ENCODE measurements around the gene BTD.

BTD gene, protein sequence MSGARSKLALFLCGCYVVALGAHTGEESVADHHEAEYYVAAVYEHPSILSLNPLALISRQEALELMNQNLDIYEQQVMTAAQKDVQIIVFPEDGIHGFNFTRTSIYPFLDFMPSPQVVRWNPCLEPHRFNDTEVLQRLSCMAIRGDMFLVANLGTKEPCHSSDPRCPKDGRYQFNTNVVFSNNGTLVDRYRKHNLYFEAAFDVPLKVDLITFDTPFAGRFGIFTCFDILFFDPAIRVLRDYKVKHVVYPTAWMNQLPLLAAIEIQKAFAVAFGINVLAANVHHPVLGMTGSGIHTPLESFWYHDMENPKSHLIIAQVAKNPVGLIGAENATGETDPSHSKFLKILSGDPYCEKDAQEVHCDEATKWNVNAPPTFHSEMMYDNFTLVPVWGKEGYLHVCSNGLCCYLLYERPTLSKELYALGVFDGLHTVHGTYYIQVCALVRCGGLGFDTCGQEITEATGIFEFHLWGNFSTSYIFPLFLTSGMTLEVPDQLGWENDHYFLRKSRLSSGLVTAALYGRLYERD

DNA sequence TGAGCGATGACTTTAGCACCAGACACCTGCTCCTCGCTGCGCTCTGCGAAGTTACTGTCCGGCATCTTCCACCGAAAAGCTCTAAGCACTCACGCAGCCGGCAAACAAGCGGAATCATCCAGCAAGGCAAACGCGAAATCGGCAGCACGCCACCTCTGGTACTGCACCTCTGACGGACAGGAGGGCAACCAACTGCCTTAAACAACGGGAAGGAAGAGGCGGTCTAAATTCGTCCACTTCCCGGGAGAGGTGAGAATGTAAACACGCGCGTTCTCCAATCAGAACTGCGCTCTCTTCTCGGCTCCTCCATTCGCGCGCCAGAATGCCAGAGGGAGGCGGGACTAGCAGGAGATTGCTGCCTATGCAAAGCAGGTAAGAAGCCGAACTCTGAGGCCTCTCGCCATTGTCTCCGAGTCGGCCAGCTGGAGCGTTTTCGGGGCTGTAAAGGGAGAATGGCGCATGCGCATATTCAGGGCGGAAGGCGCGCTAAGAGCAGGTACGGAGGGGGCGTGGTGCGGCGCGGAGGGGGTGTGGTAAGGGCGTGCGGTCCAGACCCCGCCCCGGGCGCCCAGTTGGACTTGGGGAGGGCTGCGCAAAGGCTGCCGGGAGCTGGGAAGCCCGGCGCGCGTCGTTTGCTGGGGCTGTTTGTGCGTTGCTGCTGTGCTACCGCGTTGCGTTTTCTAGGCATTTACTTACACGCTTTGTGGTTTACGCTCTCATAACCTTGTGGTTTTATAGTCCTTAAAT is at the start of gene BTD, which contains the start of gene HACL1:
Gene BTD (plus strand): TSS at position 347 of the 747 bp plus-strand sequence. CDS start 33,695 bp downstream, outside the sequence.
Gene HACL1 (minus strand): TSS at position 171 of the 747 bp plus-strand sequence. CDS start 106 bp downstream, at position 65.
- DNase-seq (ENCODE audit: extremely low spot score): peak; percentile 92
- ChIA-PET POLR2A (interaction anchor here (0.5 to 1.9 kb wide), 9 partner anchors 8 to 257 kb away, joined by 3 to 7 read pairs (median 3); no protein-coding TSS in a partner anchor), CTCF (no interaction called here)
- TF ChIP-seq, protein P1, sequence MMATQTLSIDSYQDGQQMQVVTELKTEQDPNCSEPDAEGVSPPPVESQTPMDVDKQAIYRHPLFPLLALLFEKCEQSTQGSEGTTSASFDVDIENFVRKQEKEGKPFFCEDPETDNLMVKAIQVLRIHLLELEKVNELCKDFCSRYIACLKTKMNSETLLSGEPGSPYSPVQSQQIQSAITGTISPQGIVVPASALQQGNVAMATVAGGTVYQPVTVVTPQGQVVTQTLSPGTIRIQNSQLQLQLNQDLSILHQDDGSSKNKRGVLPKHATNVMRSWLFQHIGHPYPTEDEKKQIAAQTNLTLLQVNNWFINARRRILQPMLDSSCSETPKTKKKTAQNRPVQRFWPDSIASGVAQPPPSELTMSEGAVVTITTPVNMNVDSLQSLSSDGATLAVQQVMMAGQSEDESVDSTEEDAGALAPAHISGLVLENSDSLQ (IDR thresholded peaks at IDR 0.05): peak; percentile 99
- TF ChIP-seq ELF4 (IDR thresholded peaks at IDR 0.05) (peak; percentile 54; the same call in 1 of the 2 replicates), LEF1 (IDR thresholded peaks at IDR 0.05; ENCODE audit: borderline replicate concordance) (no peak), BHLHE40 (IDR thresholded peaks at IDR 0.05; ENCODE audit: borderline replicate concordance) (no peak), CTBP1 (IDR thresholded peaks at IDR 0.05; ENCODE audit: borderline replicate concordance) (no peak), TARDBP (IDR thresholded peaks at IDR 0.05) (no peak), SUZ12 (IDR thresholded peaks at IDR 0.05) (no peak), L3MBTL2 (conservative IDR thresholded peaks at IDR 0.05) (peak; percentile 76), ZNF384 (IDR thresholded peaks at IDR 0.05) (no peak), NFRKB (IDR thresholded peaks at IDR 0.05) (no peak), FOXM1 (IDR thresholded peaks at IDR 0.05; ENCODE audit: borderline replicate concordance) (no peak), FOXK2 (IDR thresholded peaks at IDR 0.05) (peak; percentile 99), SP1 (IDR thresholded peaks at IDR 0.05) (no peak), HDGF (IDR thresholded peaks at IDR 0.05; ENCODE audit: borderline replicate concordance) (no peak), FOXA1 (IDR thresholded peaks at IDR 0.05) (no peak; the same call in 1 of the 2 replicates), ARNT (IDR thresholded peaks at IDR 0.05) (no peak)

DNA sequence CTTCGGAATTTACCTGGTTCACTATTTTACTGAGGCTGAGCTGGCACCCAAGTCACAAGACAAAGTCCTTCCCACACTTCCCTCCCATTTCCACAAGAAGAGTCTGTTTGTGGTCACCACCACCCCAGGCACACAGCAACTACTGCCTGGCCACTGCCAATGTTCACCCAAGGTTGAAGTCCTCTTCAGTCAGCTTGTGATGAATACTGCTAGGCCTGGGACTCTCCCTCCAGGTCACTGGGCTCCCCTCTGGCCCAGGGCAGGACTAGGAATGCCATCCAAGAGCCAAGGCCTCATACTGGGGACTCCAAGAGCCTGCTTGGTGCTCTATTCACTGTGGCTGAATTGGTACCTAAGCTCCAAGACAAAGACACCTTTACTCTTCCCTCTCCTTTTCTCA is 49.6 kb upstream of the BTD start:
- ChIA-PET CTCF (no interaction called here), POLR2A (no interaction called here)
- TF ChIP-seq ARNT (IDR thresholded peaks at IDR 0.05) (no peak), BHLHE40 (IDR thresholded peaks at IDR 0.05; ENCODE audit: borderline replicate concordance) (no peak), FOXK2 (IDR thresholded peaks at IDR 0.05) (no peak), CTBP1 (IDR thresholded peaks at IDR 0.05; ENCODE audit: borderline replicate concordance) (no peak), ELF4 (IDR thresholded peaks at IDR 0.05) (no peak), ZNF384 (IDR thresholded peaks at IDR 0.05) (no peak), NFRKB (IDR thresholded peaks at IDR 0.05) (no peak)
- TF ChIP-seq, protein P1 (IDR thresholded peaks at IDR 0.05): no peak
- no peak for DNase-seq (ENCODE audit: extremely low spot score)

DNA sequence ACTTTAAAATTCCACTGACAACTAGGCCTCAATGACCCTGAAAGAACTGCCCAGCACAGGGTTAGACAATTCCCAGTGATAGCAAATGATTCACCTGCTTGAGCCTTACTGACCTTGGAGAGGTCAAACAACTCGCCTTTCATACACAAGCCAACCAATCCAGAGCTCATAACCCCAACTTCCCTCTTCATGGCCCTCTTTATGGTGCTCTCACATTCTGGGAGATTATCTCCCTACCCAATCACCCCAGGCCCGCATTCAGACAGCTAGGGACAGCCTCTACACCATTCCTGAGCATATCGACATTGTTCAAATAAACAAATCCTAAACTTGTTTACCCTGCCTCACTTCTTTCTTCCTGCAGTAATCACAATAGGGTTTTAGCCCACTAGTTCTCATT is 47.8 kb upstream of the BTD start:
- ChIA-PET POLR2A (no interaction called here), CTCF (no interaction called here)
- TF ChIP-seq TARDBP (IDR thresholded peaks at IDR 0.05) (no peak), ZNF384 (IDR thresholded peaks at IDR 0.05) (no peak), ELF4 (IDR thresholded peaks at IDR 0.05) (no peak), SP1 (IDR thresholded peaks at IDR 0.05) (no peak), CTBP1 (IDR thresholded peaks at IDR 0.05; ENCODE audit: borderline replicate concordance) (no peak), FOXK2 (IDR thresholded peaks at IDR 0.05) (no peak), LEF1 (IDR thresholded peaks at IDR 0.05; ENCODE audit: borderline replicate concordance) (no peak), SUZ12 (IDR thresholded peaks at IDR 0.05) (no peak)
- TF ChIP-seq, protein P1 (IDR thresholded peaks at IDR 0.05): no peak
- DNase-seq (ENCODE audit: extremely low spot score): no peak

DNA sequence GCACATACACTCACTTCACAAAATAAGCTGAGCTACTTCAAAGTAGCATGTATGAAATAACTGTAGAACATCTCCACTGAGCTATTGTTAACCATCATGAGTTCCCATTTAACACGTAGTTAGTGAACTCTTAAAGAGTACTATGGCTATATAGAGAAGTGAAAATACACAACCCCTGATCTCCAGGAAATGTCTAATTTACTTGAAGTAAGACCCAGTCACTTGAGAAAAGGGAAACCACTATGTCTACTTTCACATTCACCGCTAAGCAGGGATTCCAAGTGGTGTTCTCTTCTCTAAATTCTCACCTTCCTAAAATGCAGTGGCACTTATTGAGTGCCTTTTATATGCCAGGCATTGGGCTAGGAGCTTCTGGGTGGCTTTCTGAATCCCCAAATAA is 45.0 kb upstream of the BTD start:
- ChIA-PET POLR2A (no interaction called here), CTCF (interaction anchor here (0.6 to 1.7 kb wide), 5 partner anchors 12 to 354 kb away, joined by 3 to 4 read pairs (median 3); no protein-coding TSS in a partner anchor)
- no peak for DNase-seq (ENCODE audit: extremely low spot score)
- TF ChIP-seq FOXM1 (IDR thresholded peaks at IDR 0.05; ENCODE audit: borderline replicate concordance): no peak
- no peak for TF ChIP-seq SUZ12 (IDR thresholded peaks at IDR 0.05)
- TF ChIP-seq ZNF384 (IDR thresholded peaks at IDR 0.05): no peak
- no peak for TF ChIP-seq NFRKB (IDR thresholded peaks at IDR 0.05)

DNA sequence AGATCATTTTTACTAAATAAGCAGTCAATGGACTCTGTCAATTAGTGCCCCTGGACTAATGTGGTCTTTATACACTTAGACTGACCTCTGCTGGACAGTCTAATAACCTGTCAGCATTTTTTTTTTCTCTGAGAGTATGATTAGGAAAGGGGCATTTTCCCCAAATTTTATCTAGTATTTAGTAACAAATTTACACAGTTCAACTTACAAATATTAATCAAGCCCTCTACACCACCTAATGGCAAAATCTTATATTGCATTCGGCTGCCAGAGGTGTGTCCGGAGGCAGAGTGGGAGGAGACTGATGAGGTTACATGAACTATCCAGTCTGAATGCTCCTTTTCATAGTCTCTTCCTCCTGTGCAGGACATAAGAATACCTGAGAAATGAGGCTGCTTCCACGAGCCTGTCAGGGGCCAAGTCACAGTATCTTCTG is 44.0 kb upstream of the BTD start:
- ChIA-PET CTCF (interaction anchor here (1.7 kb wide), 1 partner anchor 13 kb away, joined by 4 read pairs; no protein-coding TSS in a partner anchor), POLR2A (no interaction called here)
- TF ChIP-seq ZNF384 (IDR thresholded peaks at IDR 0.05) (peak; percentile 40; the same call in 1 of the 2 replicates), NFRKB (IDR thresholded peaks at IDR 0.05) (no peak), FOXM1 (IDR thresholded peaks at IDR 0.05; ENCODE audit: borderline replicate concordance) (no peak), ELF4 (IDR thresholded peaks at IDR 0.05) (no peak)
- DNase-seq (ENCODE audit: extremely low spot score): peak; percentile 56

DNA sequence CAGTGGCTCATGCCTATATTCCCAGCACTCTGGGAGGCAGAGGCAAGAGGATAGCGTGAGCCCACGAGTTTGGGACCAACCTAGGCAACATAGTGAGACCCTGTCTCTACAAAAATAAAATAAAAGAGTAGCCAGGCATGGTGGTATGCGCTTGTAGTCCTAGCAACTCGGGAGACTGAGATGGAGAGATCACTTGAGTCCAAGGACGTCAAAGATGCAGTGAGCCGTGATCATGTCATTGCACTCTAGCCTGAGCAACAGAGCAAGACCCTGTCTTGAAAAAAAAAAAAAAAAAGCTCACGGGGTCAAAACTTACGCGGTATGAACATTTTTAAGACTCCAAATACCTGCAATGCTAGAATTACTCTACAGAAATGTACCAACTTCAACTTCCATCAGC is 43.0 kb upstream of the BTD start:
- CTCF ChIA-PET: no interaction called here
- TF ChIP-seq TARDBP (IDR thresholded peaks at IDR 0.05) (no peak), FOXA1 (IDR thresholded peaks at IDR 0.05) (no peak), HDGF (IDR thresholded peaks at IDR 0.05; ENCODE audit: borderline replicate concordance) (no peak), BHLHE40 (IDR thresholded peaks at IDR 0.05; ENCODE audit: borderline replicate concordance) (no peak), NFRKB (IDR thresholded peaks at IDR 0.05) (no peak)
- POLR2A ChIA-PET: no interaction called here
- no peak for DNase-seq (ENCODE audit: extremely low spot score)
